Choroid plexus epithelial cell (primary cell): ENCODE measurements around the gene RPL37A.

Experiments used
- DNase-seq: peaks from one replicate; pipeline ENCODE4 v3.0.0-alpha.2; 2010; ENCODE audit warnings: low read depth
- H3K4me3 ChIP-seq: 2 replicates; pipeline ENCODE4 v1.5.1; 2011; ENCODE audit warnings: low read depth, mild to moderate bottlenecking, control low read depth, low read length, moderate library complexity
- CTCF ChIP-seq: conservative IDR thresholded peaks from 2 replicates; pipeline ENCODE4 v1.5.1; 2011; ENCODE audit warnings: low read depth, mild to moderate bottlenecking, control low read depth, inconsistent platforms, low read length, moderate library complexity

RPL37A gene

GRCh38 chr2:216465579-216466195 lies 33.0 kb upstream of the RPL37A start:
- H3K4me3 ChIP-seq, result no peak overlapping the region
- DNase-seq, result no peak
- TF ChIP-seq CTCF, result no peak

GRCh38 chr2:216467845-216468244 lies 30.8 kb upstream of the RPL37A start:
- no peak overlapping the region for H3K4me3 ChIP-seq
- DNase-seq, result no peak
- no peak for TF ChIP-seq CTCF

GRCh38 chr2:216469661-216470060 lies 29.0 kb upstream of the RPL37A start:
- no peak overlapping the region for H3K4me3 ChIP-seq
- no peak for TF ChIP-seq CTCF
- no peak for DNase-seq

GRCh38 chr2:216473187-216473586 lies 25.5 kb upstream of the RPL37A start:
- no peak overlapping the region for H3K4me3 ChIP-seq
- no peak for DNase-seq
- no peak for TF ChIP-seq CTCF

- H3K4me3 ChIP-seq, result no peak overlapping the region
- DNase-seq, result no peak
- no peak for TF ChIP-seq CTCF
Observed at GRCh38 chr2:216474925-216475670, 23.5 kb upstream of the RPL37A start.

- TF ChIP-seq CTCF, result no peak
- no peak for DNase-seq
Observed at GRCh38 chr2:216475767-216476166, 22.9 kb upstream of the RPL37A start.

More at GRCh38 chr2:216475767-216476166, 22.9 kb upstream of the RPL37A start:
- H3K4me3 ChIP-seq, result no peak overlapping the region
